ENCODE data around the gene PTPN14.

The PTPN14 gene

GRCh38 chr1:214331180-214331579 lies 220.2 kb downstream of the PTPN14 start:
- H3K9me3 Mint-ChIP-seq, result no peaks in the 10 kb centered on the region
- CTCF ChIA-PET, result interaction anchor here (0.6 to 11.4 kb wide), 53 partner anchors 10 to 1194 kb away, joined by 3 to 435 read pairs (median 5); no protein-coding TSS in a partner anchor
- H3K27me3 Mint-ChIP-seq, result no peaks in the 10 kb centered on the region
- H3K27ac Mint-ChIP-seq, result no peak overlapping the region
- no peak for DNase-seq
- peaks cover 2% of the 10 kb centered on the region for H3K4me1 Mint-ChIP-seq
- H3K4me3 Mint-ChIP-seq, result no peak overlapping the region
- H3K36me3 Mint-ChIP-seq, result peaks cover 22% of the 10 kb centered on the region

GRCh38 chr1:214330715-214331114 lies 220.7 kb downstream of the PTPN14 start:
- Mint-ChIP-seq H3K4me1 (peaks cover 2% of the 10 kb centered on the region), H3K27ac (no peak overlapping the region), H3K4me3 (no peak overlapping the region), H3K9me3 (no peaks in the 10 kb centered on the region), H3K36me3 (peaks cover 23% of the 10 kb centered on the region), H3K27me3 (no peaks in the 10 kb centered on the region)
- CTCF ChIA-PET, result interaction anchor here (0.7 to 11.4 kb wide), 24 partner anchors 10 to 708 kb away, joined by 3 to 435 read pairs (median 8); no protein-coding TSS in a partner anchor
- DNase-seq, result no peak

GRCh38 chr1:214330222-214330621 lies 221.2 kb downstream of the PTPN14 start:
- Mint-ChIP-seq H3K27ac (no peak overlapping the region), H3K36me3 (peaks cover 24% of the 10 kb centered on the region), H3K9me3 (no peaks in the 10 kb centered on the region), H3K27me3 (no peaks in the 10 kb centered on the region), H3K4me1 (peaks cover 2% of the 10 kb centered on the region), H3K4me3 (no peak overlapping the region)
- DNase-seq, result no peak
- CTCF ChIA-PET, result interaction anchor here (0.7 to 11.4 kb wide), 16 partner anchors 10 to 305 kb away, joined by 3 to 435 read pairs (median 17); no protein-coding TSS in a partner anchor

GRCh38 chr1:214329470-214330220 lies 221.8 kb downstream of the PTPN14 start:
- H3K27me3 Mint-ChIP-seq, result no peaks in the 10 kb centered on the region
- no peak overlapping the region for H3K27ac Mint-ChIP-seq
- no peaks in the 10 kb centered on the region for H3K9me3 Mint-ChIP-seq
- CTCF ChIA-PET, result interaction anchor here (0.7 to 11.4 kb wide), 23 partner anchors 10 to 305 kb away, joined by 3 to 435 read pairs (median 6); partner anchors contain the start of gene SMYD2
- peaks cover 24% of the 10 kb centered on the region for H3K36me3 Mint-ChIP-seq
- H3K4me3 Mint-ChIP-seq, result no peak overlapping the region
- H3K4me1 Mint-ChIP-seq, result peaks cover 2% of the 10 kb centered on the region
- no peak for DNase-seq

GRCh38 chr1:214328770-214329469 lies 222.5 kb downstream of the PTPN14 start:
- DNase-seq, result peak; percentile 86
- no peaks in the 10 kb centered on the region for H3K9me3 Mint-ChIP-seq
- H3K36me3 Mint-ChIP-seq, result peaks cover 22% of the 10 kb centered on the region
- peaks cover 2% of the 10 kb centered on the region for H3K4me1 Mint-ChIP-seq
- CTCF ChIA-PET, result interaction anchor here (0.7 to 11.4 kb wide), 29 partner anchors 8 to 335 kb away, joined by 3 to 435 read pairs (median 5); partner anchors contain the start of gene SMYD2
- no peak overlapping the region for H3K27ac Mint-ChIP-seq
- H3K27me3 Mint-ChIP-seq, result no peaks in the 10 kb centered on the region
- H3K4me3 Mint-ChIP-seq, result no peak overlapping the region

- CTCF ChIA-PET, result interaction anchor here (0.6 to 11.4 kb wide), 17 partner anchors 8 to 299 kb away, joined by 3 to 435 read pairs (median 6); partner anchors contain the start of gene SMYD2
- H3K27ac Mint-ChIP-seq, result no peak overlapping the region
- H3K27me3 Mint-ChIP-seq, result no peaks in the 10 kb centered on the region
- H3K9me3 Mint-ChIP-seq, result no peaks in the 10 kb centered on the region
- no peak overlapping the region for H3K4me3 Mint-ChIP-seq
- DNase-seq, result no peak
- peaks cover 25% of the 10 kb centered on the region for H3K36me3 Mint-ChIP-seq
- H3K4me1 Mint-ChIP-seq, result peaks cover 2% of the 10 kb centered on the region
Observed at GRCh38 chr1:214327514-214327913, 223.9 kb downstream of the PTPN14 start.

- Mint-ChIP-seq H3K36me3 (peaks cover 21% of the 10 kb centered on the region), H3K4me1 (peaks cover 2% of the 10 kb centered on the region), H3K9me3 (no peaks in the 10 kb centered on the region), H3K27ac (no peak overlapping the region), H3K4me3 (no peak overlapping the region), H3K27me3 (no peaks in the 10 kb centered on the region)
- DNase-seq, result no peak
- CTCF ChIA-PET, result interaction anchor here (1.5 to 11.4 kb wide), 4 partner anchors 22 to 258 kb away, joined by 6 to 435 read pairs (median 252); no protein-coding TSS in a partner anchor
Observed at GRCh38 chr1:214326406-214326805, 225.0 kb downstream of the PTPN14 start.

- H3K4me3 Mint-ChIP-seq, result no peak overlapping the region
- H3K27me3 Mint-ChIP-seq, result no peaks in the 10 kb centered on the region
- H3K27ac Mint-ChIP-seq, result no peak overlapping the region
- H3K9me3 Mint-ChIP-seq, result no peaks in the 10 kb centered on the region
- CTCF ChIA-PET, result interaction anchor here (1.3 to 11.4 kb wide), 5 partner anchors 9 to 109 kb away, joined by 3 to 435 read pairs (median 5); no protein-coding TSS in a partner anchor
- peaks cover 2% of the 10 kb centered on the region for H3K4me1 Mint-ChIP-seq
- DNase-seq, result no peak
- peaks cover 22% of the 10 kb centered on the region for H3K36me3 Mint-ChIP-seq
Observed at GRCh38 chr1:214324896-214325800, 226.3 kb downstream of the PTPN14 start.

- Mint-ChIP-seq H3K27ac (no peak overlapping the region), H3K27me3 (no peaks in the 10 kb centered on the region), H3K4me3 (no peak overlapping the region), H3K4me1 (peaks cover 2% of the 10 kb centered on the region), H3K9me3 (no peaks in the 10 kb centered on the region), H3K36me3 (peaks cover 30% of the 10 kb centered on the region)
- CTCF ChIA-PET, result interaction anchor here (1.4 to 7.2 kb wide), 3 partner anchors 9 to 64 kb away, joined by 4 to 79 read pairs (median 11); no protein-coding TSS in a partner anchor
- DNase-seq, result no peak
Observed at GRCh38 chr1:214321705-214322453, 229.5 kb downstream of the PTPN14 start.

- Mint-ChIP-seq H3K27me3 (no peaks in the 10 kb centered on the region), H3K36me3 (peaks cover 32% of the 10 kb centered on the region), H3K4me3 (no peak overlapping the region), H3K27ac (no peak overlapping the region), H3K4me1 (no peaks in the 10 kb centered on the region), H3K9me3 (no peaks in the 10 kb centered on the region)
- CTCF ChIA-PET, result interaction anchor here (1.5 to 7.2 kb wide), 2 partner anchors 11 to 59 kb away, joined by 5 to 79 read pairs; no protein-coding TSS in a partner anchor
- no peak for DNase-seq
Observed at GRCh38 chr1:214319938-214320337, 231.5 kb downstream of the PTPN14 start.

GRCh38 chr1:214318956-214319736 lies 232.3 kb downstream of the PTPN14 start:
- no peak for DNase-seq
- CTCF ChIA-PET, result interaction anchor here (0.8 to 7.2 kb wide), 3 partner anchors 11 to 104 kb away, joined by 4 to 79 read pairs (median 5); no protein-coding TSS in a partner anchor
- H3K36me3 Mint-ChIP-seq, result peaks cover 31% of the 10 kb centered on the region
- no peaks in the 10 kb centered on the region for H3K4me1 Mint-ChIP-seq
- no peak overlapping the region for H3K27ac Mint-ChIP-seq
- H3K4me3 Mint-ChIP-seq, result no peak overlapping the region
- H3K9me3 Mint-ChIP-seq, result no peaks in the 10 kb centered on the region
- no peaks in the 10 kb centered on the region for H3K27me3 Mint-ChIP-seq

GRCh38 chr1:214318356-214318755 lies 233.0 kb downstream of the PTPN14 start:
- DNase-seq, result no peak
- H3K27me3 Mint-ChIP-seq, result no peaks in the 10 kb centered on the region
- H3K27ac Mint-ChIP-seq, result no peak overlapping the region
- no peaks in the 10 kb centered on the region for H3K4me1 Mint-ChIP-seq
- CTCF ChIA-PET, result interaction anchor here (0.9 to 7.2 kb wide), 5 partner anchors 11 to 104 kb away, joined by 3 to 79 read pairs (median 3); no protein-coding TSS in a partner anchor
- no peak overlapping the region for H3K4me3 Mint-ChIP-seq
- H3K9me3 Mint-ChIP-seq, result no peaks in the 10 kb centered on the region
- peaks cover 31% of the 10 kb centered on the region for H3K36me3 Mint-ChIP-seq
